ENCODE measurements around the gene GCDH.

DNA sequence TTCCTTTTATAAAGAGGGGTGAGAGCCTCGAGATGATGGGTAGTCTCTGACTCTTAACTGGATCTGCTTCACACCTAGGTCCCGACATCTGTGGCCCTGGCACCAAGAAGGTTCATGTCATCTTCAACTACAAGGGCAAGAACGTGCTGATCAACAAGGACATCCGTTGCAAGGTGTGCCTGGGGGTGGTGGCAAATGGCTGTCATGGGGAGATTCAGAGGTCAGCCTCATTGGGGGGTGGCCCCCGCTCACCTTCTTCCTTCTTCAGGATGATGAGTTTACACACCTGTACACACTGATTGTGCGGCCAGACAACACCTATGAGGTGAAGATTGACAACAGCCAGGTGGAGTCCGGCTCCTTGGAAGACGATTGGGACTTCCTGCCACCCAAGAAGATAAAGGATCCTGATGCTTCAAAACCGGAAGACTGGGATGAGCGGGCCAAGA is 49.0 kb downstream of the GCDH start:
- TF ChIP-seq POLR2A (IDR thresholded peaks at IDR 0.05) (no peak), EP300 (IDR thresholded peaks at IDR 0.05) (no peak), POLR2AphosphoS5 (IDR thresholded peaks at IDR 0.05) (no peak)
- TF ChIP-seq, protein P1, sequence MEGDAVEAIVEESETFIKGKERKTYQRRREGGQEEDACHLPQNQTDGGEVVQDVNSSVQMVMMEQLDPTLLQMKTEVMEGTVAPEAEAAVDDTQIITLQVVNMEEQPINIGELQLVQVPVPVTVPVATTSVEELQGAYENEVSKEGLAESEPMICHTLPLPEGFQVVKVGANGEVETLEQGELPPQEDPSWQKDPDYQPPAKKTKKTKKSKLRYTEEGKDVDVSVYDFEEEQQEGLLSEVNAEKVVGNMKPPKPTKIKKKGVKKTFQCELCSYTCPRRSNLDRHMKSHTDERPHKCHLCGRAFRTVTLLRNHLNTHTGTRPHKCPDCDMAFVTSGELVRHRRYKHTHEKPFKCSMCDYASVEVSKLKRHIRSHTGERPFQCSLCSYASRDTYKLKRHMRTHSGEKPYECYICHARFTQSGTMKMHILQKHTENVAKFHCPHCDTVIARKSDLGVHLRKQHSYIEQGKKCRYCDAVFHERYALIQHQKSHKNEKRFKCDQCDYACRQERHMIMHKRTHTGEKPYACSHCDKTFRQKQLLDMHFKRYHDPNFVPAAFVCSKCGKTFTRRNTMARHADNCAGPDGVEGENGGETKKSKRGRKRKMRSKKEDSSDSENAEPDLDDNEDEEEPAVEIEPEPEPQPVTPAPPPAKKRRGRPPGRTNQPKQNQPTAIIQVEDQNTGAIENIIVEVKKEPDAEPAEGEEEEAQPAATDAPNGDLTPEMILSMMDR (IDR thresholded peaks at IDR 0.05), result no peak
